Gastroesophageal sphincter (tissue), 3 donors: ENCODE data around the gene EPM2AIP1.

ENCODE experiments used
- CTCF ChIP-seq, 4 experiments: fragments of 200-600 bp in 2 of 4; fragments of 450-650 bp in 2 of 4; sonication (generic) in 1 of 4; IDR thresholded peaks; one replicate each; pipeline ENCODE4 v1.5.1; 2017 to 2019; ENCODE audit warnings: antibody characterized with exemption in 4 of 4, mild to moderate bottlenecking in 2 of 4, moderate library complexity in 2 of 4
- EP300 ChIP-seq: sonication (generic); formaldehyde crosslinking; IDR thresholded peaks from one replicate; pipeline ENCODE4 v1.6.1; 2017; ENCODE audit warnings: antibody characterized with exemption, mild to moderate bottlenecking
- POLR2A ChIP-seq, 2 donors: fragments of 450-650 bp; IDR thresholded peaks; one replicate each; pipeline ENCODE4 v1.6.1; 2017; ENCODE audit warnings: antibody characterized with exemption in 2 of 2, mild to moderate bottlenecking in 2 of 2, moderate library complexity in 1 of 2

- TF ChIP-seq CTCF (IDR thresholded peaks at IDR 0.05) (no peak), POLR2A (IDR thresholded peaks at IDR 0.05) (no peak), EP300 (no peak)
These were observed 48.7 kb upstream of the EPM2AIP1 start for GRCh38 chr3:37041546-37042195.
